OCI-LY1 (cell line): Measurements from ENCODE around the gene DENND5B.

Experiments used
- EZH2 ChIP-seq: fragments of 200-600 bp; sonication (generic), shearing (Covaris generic); IDR thresholded peaks from 2 replicates; pipeline ENCODE4 v1.8.0; 2017; ENCODE audit warnings: borderline replicate concordance, mixed run types, mild to moderate bottlenecking, antibody characterized with exemption, low read length, moderate library complexity, mixed read lengths
- TF ChIP-seq, protein P1 (sequence below): fragments of 200-600 bp; sonication (generic), shearing (Covaris generic); IDR thresholded peaks from 2 replicates; pipeline ENCODE4 v1.5.1; 2017; ENCODE audit warnings: mild to moderate bottlenecking, antibody characterized with exemption, low read length, moderate library complexity, mixed read lengths

- TF ChIP-seq, protein P1, sequence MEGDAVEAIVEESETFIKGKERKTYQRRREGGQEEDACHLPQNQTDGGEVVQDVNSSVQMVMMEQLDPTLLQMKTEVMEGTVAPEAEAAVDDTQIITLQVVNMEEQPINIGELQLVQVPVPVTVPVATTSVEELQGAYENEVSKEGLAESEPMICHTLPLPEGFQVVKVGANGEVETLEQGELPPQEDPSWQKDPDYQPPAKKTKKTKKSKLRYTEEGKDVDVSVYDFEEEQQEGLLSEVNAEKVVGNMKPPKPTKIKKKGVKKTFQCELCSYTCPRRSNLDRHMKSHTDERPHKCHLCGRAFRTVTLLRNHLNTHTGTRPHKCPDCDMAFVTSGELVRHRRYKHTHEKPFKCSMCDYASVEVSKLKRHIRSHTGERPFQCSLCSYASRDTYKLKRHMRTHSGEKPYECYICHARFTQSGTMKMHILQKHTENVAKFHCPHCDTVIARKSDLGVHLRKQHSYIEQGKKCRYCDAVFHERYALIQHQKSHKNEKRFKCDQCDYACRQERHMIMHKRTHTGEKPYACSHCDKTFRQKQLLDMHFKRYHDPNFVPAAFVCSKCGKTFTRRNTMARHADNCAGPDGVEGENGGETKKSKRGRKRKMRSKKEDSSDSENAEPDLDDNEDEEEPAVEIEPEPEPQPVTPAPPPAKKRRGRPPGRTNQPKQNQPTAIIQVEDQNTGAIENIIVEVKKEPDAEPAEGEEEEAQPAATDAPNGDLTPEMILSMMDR = no peak
- TF ChIP-seq EZH2 = no peak
These were observed 150.8 kb downstream of the DENND5B start for GRCh38 chr12:31440134-31440533.
